ENCODE data around the gene EPHX1. TPM values are rescaled to one million over a fixed set of nuclear protein-coding genes. Genes with fewer than 3 reads are reported as not detected.

Gene EPHX1
- total and polyA plus RNA-seq, 10 of the 15 experiments (the other 5 are each of a cell fraction or from before 2014, with no cell fraction given), result 0.33 to 2.9 (median 0.78) TPM; not detected in 2

GRCh38 chr1:225848030-225848955, 38.4 kb downstream of the EPHX1 start (continued):
- TF ChIP-seq RBBP5 (conservative IDR thresholded peaks at IDR 0.05) (no peak), CREM (IDR thresholded peaks at IDR 0.05; ENCODE audit: low read depth) (peak; percentile 15; the same call in 1 of the 2 replicates), SMAD5 (IDR thresholded peaks at IDR 0.05; ENCODE audit: low read depth) (no peak), IKZF2 (IDR thresholded peaks at IDR 0.05) (peak; percentile 44 to 61; a peak in 2 of 4 replicates), EGR1 (IDR thresholded peaks at IDR 0.05; ENCODE audit: borderline replicate concordance in 1 of 2, low read depth in 2 of 2, low read length in 2 of 2) (peak in 1 of 2 experiments; percentile 45; a peak in 1 of 3 replicates), ZBED1 (IDR thresholded peaks at IDR 0.05; ENCODE audit: borderline replicate concordance) (no peak), MTA2 (IDR thresholded peaks at IDR 0.05; ENCODE audit: low read depth) (peak; percentile 31; the same call in 1 of the 2 replicates), IRF5 (IDR thresholded peaks at IDR 0.05; ENCODE audit: borderline replicate concordance) (no peak), KLF5 (IDR thresholded peaks at IDR 0.05; ENCODE audit: partially characterized antibody) (no peak), ELK1 (IDR thresholded peaks at IDR 0.05; ENCODE audit: low read depth, low read length) (no peak), HDAC6 (IDR thresholded peaks at IDR 0.05; ENCODE audit: unreplicated experiment) (no peak), ZNF24 (IDR thresholded peaks at IDR 0.05) (no peak), FOXM1 (IDR thresholded peaks at IDR 0.05; ENCODE audit: low read depth, low read length) (no peak), BRCA1 (IDR thresholded peaks at IDR 0.05; ENCODE audit: low read depth, low read length) (no peak), FOS (IDR thresholded peaks at IDR 0.05; ENCODE audit: borderline replicate concordance, extremely low read depth, insufficient read length) (no peak), GATAD2B (conservative IDR thresholded peaks at IDR 0.05; ENCODE audit: low read depth) (no peak; the same call in 1 of the 2 replicates), FOXK2 (IDR thresholded peaks at IDR 0.05) (no peak), ZNF274 (IDR thresholded peaks at IDR 0.05; ENCODE audit: insufficient read depth, insufficient read length) (no peak), SMC3 (IDR thresholded peaks at IDR 0.05; ENCODE audit: borderline replicate concordance, low read length) (no peak), TARDBP (IDR thresholded peaks at IDR 0.05; ENCODE audit: borderline replicate concordance) (no peak), HSF1 (IDR thresholded peaks at IDR 0.05; ENCODE audit: low read depth, low read length) (no peak), ASH2L (IDR thresholded peaks at IDR 0.05; ENCODE audit: borderline replicate concordance, low read depth) (no peak), BMI1 (IDR thresholded peaks at IDR 0.05; ENCODE audit: borderline replicate concordance) (no peak), SPI1 (IDR thresholded peaks at IDR 0.05; ENCODE audit: borderline replicate concordance, insufficient read depth, low read depth, low read length) (peak; percentile 98), MEF2B (IDR thresholded peaks at IDR 0.05; ENCODE audit: partially characterized antibody, poor library complexity, severe bottlenecking) (peak; percentile 58), JUND (IDR thresholded peaks at IDR 0.05; ENCODE audit: low read depth, low read length) (no peak), NFXL1 (IDR thresholded peaks at IDR 0.05; ENCODE audit: borderline replicate concordance) (no peak), RFX5 (IDR thresholded peaks at IDR 0.05; ENCODE audit: low read depth, low read length) (no peak), ZNF384 (IDR thresholded peaks at IDR 0.05; ENCODE audit: borderline replicate concordance, low read depth, low read length) (no peak)
